AG09309 (cell line): Measurements from ENCODE around the gene TDRD7.

Experiments
- DNase-seq: peaks from one replicate; pipeline ENCODE4 v3.0.0-alpha.2; 2010; ENCODE audit warnings: low read depth
- H3K4me3 ChIP-seq: 2 replicates; pipeline ENCODE4 v1.5.1; 2011; ENCODE audit warnings: mild to moderate bottlenecking, low read depth, low read length, moderate library complexity; ENCODE audit not compliant: control insufficient read depth
- CTCF ChIP-seq: IDR thresholded peaks from 2 replicates; pipeline ENCODE4 v1.5.1; 2011; ENCODE audit warnings: mild to moderate bottlenecking, low read depth, low read length, inconsistent platforms; ENCODE audit not compliant: insufficient read depth, control insufficient read depth; ENCODE audit errors: missing control alignments

Gene TDRD7

GRCh38 chr9:97396256-97396655 lies 15.6 kb upstream of the TDRD7 start:
- no peak for DNase-seq
- H3K4me3 ChIP-seq, result no peak overlapping the region
- no peak for TF ChIP-seq CTCF

- TF ChIP-seq CTCF, result no peak
- no peak for DNase-seq
- H3K4me3 ChIP-seq, result no peak overlapping the region
Measured at GRCh38 chr9:97397220-97397619, 14.7 kb upstream of the TDRD7 start.

- H3K4me3 ChIP-seq, result no peak overlapping the region
- TF ChIP-seq CTCF, result peak; percentile 97
- peak; percentile 21 for DNase-seq
Measured at GRCh38 chr9:97398999-97399758, 12.7 kb upstream of the TDRD7 start.

- DNase-seq, result no peak
- no peak for TF ChIP-seq CTCF
- H3K4me3 ChIP-seq, result no peak overlapping the region
Measured at GRCh38 chr9:97403746-97404316, 8.1 kb upstream of the TDRD7 start.

- TF ChIP-seq CTCF, result no peak
- DNase-seq, result no peak
- H3K4me3 ChIP-seq, result no peak overlapping the region
Measured at GRCh38 chr9:97405551-97405950, 6.3 kb upstream of the TDRD7 start.

GRCh38 chr9:97406620-97407177 lies 5.2 kb upstream of the TDRD7 start:
- TF ChIP-seq CTCF, result no peak
- no peak overlapping the region for H3K4me3 ChIP-seq

More at GRCh38 chr9:97406620-97407177, 5.2 kb upstream of the TDRD7 start:
- no peak for DNase-seq
